GM12864 (cell line): ENCODE data around the gene KTN1.

Source experiments
- DNase-seq: peaks from one replicate; pipeline ENCODE4 v3.0.0-alpha.2; 2011; ENCODE audit warnings: low read depth
- H3K4me3 ChIP-seq: 2 replicates; pipeline ENCODE4 v1.5.1; 2011; ENCODE audit warnings: mild to moderate bottlenecking, low read depth, low read length, control low read depth
- TF ChIP-seq, protein P1 (sequence below): IDR thresholded peaks from 2 replicates; pipeline ENCODE4 v1.5.1; 2011; ENCODE audit warnings: low read depth, mild to moderate bottlenecking, moderate library complexity, low read length, control low read depth, inconsistent platforms; ENCODE audit errors: missing control alignments

Gene KTN1

DNA sequence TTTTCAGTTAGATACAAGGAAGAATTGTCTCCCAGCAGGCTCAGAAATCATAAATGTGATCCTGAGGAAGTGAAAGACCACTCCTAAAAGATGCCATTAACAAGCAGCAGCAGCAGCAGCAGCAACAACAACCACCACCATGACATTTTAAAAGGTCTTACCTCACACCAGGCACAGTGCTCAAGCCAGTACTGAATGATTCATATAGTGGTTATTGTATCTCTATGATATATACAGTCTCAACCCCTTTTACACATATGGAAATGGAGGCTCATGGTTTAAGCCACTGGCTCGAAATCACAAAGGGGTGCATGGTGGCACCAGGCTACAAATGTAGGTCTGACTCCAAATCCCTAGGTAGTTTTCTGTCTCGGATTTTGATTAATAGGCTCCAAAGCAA, 126.9 kb downstream of the KTN1 start:
- no peak for DNase-seq
- no peak overlapping the region for H3K4me3 ChIP-seq
- TF ChIP-seq, protein P1, sequence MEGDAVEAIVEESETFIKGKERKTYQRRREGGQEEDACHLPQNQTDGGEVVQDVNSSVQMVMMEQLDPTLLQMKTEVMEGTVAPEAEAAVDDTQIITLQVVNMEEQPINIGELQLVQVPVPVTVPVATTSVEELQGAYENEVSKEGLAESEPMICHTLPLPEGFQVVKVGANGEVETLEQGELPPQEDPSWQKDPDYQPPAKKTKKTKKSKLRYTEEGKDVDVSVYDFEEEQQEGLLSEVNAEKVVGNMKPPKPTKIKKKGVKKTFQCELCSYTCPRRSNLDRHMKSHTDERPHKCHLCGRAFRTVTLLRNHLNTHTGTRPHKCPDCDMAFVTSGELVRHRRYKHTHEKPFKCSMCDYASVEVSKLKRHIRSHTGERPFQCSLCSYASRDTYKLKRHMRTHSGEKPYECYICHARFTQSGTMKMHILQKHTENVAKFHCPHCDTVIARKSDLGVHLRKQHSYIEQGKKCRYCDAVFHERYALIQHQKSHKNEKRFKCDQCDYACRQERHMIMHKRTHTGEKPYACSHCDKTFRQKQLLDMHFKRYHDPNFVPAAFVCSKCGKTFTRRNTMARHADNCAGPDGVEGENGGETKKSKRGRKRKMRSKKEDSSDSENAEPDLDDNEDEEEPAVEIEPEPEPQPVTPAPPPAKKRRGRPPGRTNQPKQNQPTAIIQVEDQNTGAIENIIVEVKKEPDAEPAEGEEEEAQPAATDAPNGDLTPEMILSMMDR, result no peak

DNA sequence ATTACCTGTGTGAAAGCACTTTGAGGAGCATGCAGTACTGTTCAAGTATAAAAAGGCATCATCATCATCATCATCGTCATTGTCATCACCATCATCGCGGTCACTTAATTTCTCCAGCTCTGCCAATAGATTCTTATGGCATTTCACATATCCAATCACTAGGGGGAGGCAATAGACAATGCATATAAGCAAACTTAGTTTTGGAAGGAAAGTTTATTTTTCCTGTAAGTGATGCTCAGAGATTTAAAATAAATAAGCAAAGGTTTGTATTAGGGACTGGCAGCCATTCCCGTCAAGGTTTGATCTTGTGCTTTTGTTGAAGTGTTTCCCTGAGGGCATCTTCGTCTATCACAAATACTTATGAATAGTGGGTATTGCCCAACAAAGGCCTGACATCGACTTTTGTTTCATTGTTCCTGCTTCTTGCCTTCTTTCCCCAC, 127.4 kb downstream of the KTN1 start:
- TF ChIP-seq, protein P1, result peak; percentile 33
- no peak overlapping the region for H3K4me3 ChIP-seq
- no peak for DNase-seq

DNA sequence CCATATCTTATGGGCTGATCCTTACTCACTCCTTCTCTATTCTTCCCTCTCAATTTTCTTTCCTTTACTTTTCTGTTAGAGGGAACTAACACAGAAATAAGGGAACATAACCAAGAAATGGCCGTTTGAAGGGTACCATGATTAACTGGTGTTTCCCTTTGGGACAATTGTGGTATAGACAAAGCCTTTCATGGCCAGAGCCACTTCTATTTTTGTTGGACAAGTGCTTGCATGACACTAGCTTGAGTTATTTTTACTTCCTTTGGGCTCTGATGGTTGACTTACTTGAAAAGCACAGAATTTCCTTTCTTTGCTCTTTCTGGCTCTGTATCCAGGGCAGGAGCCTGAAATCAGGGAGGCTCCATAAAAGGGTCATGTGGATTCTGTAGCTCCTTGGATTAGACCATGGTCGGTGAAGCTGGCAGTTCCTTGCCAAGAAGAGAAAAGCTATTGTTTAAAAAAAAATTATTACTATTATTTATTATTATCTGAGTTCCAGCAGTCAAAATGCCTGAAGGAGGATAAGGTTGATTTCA, 130.6 kb downstream of the KTN1 start:
- no peak for DNase-seq
- no peak overlapping the region for H3K4me3 ChIP-seq
- TF ChIP-seq, protein P1, result no peak

DNA sequence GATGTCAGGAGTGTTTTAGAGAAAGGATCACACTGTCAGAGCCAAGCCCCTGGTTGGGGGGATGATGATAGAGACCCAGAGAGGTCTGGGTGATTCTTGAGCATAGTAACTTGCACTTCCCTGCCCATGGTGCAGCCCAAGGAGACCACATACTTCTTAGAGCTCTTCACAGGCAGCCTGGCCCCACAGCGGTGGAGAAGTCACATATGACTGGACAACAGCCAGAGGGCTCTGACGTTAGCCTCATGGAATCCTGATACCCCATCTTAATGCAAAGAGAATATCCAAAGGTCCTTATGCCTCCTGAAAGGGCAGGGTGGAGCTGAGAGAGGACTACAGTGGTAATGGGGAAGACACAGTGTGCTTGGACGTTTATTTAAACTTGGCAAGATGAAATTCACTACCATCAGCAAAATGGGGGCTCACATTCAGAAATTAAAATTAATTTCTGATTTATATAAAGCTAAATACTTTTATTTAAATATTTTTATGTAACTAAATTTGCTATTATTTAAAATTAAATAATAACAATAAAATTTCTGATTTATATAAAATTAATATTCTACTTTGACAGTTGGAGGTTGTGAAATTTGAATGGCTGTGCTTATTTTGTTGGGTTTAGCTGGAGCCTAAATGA, 131.3 kb downstream of the KTN1 start:
- TF ChIP-seq, protein P1, result no peak
- no peak overlapping the region for H3K4me3 ChIP-seq
- no peak for DNase-seq

DNA sequence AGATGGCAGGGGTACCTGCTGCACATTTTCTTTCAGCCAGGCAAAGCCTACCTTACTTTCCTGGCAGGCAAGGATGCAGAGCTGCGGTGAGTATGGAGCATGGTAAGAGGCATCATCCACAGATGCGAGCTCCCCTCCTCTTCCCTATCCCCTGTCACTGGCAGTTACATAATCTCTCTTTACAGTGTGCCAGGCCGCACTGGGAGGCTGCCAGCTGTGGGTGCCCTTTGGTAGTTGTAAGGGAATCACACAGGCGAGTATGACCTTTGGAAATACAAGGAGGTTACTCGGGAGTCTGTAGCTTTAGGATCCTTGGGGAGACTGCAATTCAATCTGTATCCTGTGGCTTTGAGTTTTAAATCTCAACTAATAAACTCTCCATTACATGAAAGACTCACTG, 132.5 kb downstream of the KTN1 start:
- TF ChIP-seq, protein P1, result no peak
- DNase-seq, result no peak
- no peak overlapping the region for H3K4me3 ChIP-seq

DNA sequence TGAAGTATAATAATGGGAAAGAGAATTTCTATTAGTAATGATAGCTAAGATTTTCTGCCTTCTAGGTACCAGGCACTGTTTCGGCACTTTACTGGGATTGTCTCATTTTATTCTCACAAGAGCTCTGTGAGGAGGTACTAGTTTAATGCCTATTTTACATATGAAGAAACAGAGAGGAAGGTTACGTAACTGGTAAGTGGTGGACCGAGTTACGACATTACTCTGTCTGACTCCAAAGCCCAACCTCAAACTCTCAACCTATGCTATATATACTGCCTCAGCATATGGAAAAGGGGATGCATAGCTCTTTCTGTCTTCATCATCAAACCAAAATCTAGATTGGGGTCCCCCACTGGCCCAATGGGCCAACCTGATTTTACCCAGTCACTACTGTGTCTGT, 133.5 kb downstream of the KTN1 start:
- H3K4me3 ChIP-seq, result no peak overlapping the region
- DNase-seq, result no peak
- TF ChIP-seq, protein P1, result no peak

DNA sequence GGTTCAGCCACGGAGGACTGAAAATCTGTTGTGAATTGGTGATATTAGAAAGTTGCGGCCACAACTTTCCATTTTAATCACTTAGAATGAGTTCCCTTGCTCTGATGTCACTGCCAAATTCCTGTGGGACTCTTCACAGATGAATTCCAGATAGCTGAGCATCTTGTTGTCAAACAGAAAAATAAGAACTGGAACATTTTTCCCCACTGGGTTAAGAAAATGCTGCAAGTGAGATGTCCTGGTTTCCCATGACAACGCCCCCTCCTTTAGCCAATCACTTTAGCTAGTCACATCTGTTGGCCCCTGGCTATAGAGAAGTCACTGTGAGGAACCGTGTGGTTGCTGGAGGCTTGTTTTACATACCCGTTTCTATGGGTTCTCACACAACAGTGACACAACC, 135.9 kb downstream of the KTN1 start:
- no peak overlapping the region for H3K4me3 ChIP-seq
- TF ChIP-seq, protein P1, result no peak
- DNase-seq, result no peak
